GM19468 (cell line): ENCODE measurements around the gene AGFG2.

Source experiments
- ATAC-seq: cut with Tn5 transposase; IDR thresholded peaks from one replicate; pipeline ENCODE4 v1.9.1; 2021; ENCODE audit warnings: mild to moderate bottlenecking, moderate library complexity, moderate number of reproducible peaks; ENCODE audit not compliant: unreplicated experiment; ENCODE audit errors: extremely low read depth

Gene AGFG2

GRCh38 chr7:100568896-100569844 lies 30.2 kb downstream of the AGFG2 start:
- no peak for ATAC-seq

DNA sequence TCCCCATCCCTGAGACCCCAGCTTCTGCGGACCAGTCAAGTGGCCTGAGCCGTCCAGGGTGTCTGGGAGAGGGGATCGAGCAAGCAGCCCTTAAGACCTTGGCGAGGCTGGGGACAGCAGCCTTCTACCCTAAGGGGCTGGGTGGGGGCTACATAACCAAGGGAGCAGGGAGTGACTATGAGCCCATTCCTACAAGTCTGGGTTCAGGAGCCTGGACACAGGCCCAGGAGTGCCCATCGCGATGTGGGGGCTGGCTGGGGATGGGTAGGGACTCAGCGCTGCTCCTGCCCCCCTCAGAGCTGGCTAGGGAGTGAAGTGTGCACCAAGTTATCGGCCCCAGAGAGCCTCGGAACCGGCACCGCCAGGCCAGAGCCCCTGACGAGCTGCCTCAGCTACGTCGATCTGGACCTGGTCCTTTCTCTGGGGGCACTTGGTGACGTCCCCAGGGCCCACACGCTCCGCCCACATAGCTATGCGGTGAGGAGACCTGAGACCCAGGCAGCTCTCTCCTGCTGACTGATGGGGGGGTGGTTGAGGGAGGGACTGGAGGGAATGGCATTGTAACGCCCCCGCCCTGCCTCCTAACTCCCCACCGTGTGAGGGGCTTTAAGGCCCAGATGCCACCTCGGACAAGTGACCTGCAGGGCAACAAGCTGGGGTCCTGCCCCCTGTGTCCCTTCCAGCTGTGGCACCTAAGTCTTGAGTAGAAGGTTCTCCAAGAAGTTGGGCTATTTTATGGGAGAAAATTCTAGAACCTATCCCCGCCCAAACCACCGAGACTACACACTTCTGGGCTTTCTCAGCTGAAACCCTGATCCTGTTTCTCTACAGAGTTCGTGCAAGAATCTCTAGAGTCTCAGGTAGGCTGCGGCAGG lies 32.2 kb downstream of the AGFG2 start:
- ATAC-seq: no peak

DNA sequence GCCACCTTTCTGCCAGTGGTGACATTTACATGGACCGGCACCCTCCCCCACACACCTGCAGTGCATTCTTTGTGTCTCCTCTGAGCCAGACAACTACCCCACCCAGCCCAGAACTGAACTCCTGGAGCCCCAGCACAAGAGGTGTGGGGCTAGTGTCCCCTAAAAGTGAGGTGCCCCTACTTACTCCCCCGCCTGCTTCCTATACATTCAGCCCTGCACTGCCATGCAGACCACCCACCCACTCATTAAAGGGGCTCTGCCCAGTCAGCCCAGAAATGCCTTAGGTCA lies 32.8 kb downstream of the AGFG2 start:
- no peak for ATAC-seq

DNA sequence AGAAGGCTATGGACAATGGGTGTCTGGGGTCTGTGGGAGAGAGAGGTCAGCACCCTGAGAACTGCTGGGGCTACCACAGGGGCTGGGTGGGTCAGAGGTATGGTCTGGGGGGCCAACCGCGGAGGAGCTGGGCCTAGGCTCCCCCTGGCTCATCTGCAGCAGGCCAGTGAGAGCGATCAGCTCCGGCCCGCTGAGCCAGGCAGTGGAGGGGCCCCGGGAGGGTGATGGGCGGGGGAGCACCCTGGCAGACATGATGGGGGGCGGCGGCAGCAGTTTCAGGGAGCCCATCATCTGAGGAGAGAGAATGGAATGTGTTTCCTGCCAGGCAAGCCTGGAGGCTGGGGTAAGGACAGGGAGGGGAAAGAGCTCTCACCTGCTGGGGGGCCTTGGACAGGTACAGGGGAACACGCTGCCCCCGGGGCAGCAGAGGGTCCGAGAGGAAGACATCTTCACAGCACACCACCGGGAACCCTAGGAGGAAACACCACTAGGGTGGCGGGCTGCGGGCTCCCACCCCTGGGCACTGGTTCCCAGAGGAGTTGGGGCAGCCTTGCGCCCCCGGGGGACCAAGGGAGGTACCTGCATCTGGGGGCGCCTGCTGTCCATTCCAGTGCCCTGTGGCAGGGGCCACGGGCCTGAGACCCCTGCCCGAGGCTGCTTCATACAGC lies 33.4 kb downstream of the AGFG2 start:
- ATAC-seq: no peak

DNA sequence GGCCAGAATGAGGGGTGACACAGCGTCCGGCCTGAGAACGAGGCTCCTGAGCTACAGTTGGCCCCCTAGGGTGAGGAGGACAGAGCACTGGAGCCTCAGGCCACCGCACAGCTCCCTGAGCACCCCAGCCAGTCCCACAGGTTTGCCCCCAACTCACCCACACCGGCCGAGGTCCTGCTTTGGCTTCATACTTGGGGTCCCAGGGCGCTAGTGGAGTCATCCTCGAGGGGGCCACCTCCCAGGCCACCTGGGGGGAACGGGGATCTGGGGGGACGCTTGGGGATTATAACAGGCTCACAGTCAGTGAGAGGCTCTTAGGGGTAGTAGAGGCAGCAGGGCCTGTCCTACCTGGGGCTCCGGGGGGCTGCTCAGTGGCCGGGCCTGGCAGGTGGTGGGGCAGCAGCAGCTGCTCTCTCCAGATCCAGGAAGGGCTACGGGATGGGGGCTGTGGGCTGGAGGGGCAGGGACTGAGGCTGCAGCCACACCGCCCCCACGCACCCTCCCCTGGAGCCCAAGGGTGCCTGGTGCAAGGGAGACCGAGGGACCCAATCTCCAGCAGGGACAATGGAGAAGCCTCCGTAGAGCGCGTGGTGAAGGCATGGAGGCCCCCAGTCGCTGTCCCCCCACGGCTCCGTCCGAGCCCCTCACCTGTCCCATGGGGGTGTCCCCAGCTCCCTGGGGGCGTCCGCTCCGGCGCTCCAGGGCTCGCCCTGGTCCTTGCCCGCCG lies 34.1 kb downstream of the AGFG2 start:
- no peak for ATAC-seq

GRCh38 chr7:100573691-100574361 lies 34.8 kb downstream of the AGFG2 start, which contains the start of gene SAP25:
SAP25 (minus strand) TSS chr7:100573900; CDS start chr7:100573742, 158 bp downstream.
- no peak for ATAC-seq

DNA sequence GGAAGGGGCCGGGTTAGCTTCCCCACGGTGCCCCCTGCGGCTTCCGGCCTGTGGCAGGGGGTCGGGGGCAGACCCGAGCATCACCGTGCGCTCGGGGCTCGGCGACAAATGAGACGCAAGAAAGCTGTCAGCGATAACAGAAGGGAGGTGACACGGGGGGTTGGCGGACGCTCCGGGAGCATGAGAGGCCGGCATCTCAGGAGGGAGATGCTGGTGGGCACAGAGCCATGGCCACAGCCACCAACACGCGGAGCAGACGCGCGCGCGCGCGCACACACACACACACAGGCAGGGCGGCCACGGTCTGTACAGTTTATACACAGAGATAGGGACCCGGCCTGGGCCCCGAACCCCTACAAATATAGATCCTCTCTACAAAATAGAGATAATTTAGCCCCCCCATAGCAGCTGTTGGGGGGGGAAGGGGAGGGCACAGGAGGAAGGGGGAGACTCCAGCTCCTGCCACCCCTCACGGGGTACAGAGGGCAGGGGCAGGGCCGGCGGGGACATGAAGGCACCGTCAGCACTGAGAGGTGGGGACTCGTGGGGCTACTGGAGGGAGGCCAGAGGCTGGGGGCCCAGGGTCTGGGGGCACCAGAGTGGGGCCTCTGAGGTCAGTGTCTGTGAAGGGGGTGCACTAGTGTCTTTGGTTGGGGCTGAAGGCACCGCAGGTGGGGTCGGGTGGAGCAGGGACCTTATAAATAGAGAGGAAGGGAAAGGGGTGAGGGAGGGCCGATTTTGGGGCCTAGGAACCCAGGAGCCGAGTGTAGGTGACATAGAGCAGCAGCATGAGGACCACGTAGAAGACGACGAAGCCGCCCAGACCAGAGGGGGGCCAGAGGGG lies 35.6 kb downstream of the AGFG2 start:
- no peak for ATAC-seq

DNA sequence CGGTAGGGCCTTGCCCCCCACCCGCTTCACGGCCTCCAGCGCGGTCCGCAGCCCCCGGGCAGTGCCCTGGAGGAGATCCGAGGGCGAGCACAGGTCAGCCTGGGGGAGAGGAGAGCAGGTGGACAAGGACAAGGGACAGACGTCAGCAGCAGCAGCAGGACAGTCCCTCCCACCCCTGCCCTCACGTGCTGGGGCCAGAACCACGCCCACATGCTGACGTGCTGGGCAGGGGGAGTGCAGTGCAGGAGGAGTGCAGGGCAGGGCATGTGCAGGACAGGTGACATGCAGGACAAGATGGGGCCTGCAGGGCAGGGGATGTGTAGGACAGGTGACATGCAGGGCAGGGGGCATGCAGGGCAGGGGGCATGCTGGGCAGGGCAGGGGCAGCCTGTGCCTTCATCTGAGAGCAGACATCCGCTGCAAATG lies 36.2 kb downstream of the AGFG2 start:
- no peak for ATAC-seq

DNA sequence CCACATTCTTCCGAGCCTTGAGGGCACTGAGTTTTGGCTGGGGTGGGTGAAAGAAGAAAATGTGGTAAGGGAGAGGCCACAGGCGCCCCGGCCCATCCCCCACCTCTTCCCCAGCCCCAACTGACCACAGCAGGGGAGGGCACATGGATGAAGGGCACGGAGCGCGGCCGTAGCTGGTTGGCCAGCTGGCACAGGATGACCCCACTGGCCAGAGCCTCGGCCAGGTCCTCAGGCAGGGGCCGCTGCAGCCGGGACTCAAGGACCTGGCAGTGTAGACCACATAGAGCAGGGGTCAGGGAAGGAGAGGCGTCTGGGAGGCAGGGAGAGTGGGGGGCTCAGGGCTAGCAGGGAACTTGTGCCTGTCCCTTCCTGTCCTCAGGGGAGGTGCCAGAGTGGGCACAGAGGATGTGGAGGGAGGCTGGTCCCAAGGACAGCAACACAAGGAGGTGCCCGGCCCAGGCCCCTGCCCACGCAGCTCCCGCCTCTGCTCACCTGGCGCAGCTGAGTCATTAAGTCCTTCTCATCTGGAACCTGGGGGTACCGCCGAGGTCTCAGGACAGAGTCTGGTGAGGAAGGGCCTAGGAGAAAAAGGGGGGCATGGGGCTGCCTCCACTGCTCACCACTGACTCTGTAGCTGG lies 36.9 kb downstream of the AGFG2 start:
- ATAC-seq: no peak

- no peak for ATAC-seq
Measured at GRCh38 chr7:100576384-100576993, 37.5 kb downstream of the AGFG2 start.

DNA sequence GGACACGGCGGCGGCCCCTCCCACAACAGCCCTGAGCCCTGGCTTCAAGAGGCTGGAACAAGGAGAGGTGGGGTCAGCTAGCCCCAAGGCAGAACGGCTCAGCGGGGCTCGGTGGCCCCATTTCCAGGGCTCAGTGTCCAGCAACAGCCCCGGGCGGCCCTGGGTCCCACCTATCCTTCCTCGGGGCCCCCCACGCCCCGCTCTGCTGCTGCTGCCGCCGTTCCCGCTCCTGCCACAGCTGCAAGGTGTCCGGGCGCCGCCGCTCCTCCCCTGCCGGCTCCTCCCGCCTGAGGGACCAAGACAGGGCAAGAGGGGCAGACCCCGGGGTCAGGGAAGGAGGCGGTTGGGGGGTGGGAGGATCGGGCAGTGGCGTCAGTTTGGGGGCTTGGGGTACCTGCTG lies 38.1 kb downstream of the AGFG2 start:
- no peak for ATAC-seq

GRCh38 chr7:100577507-100577906 lies 38.5 kb downstream of the AGFG2 start:
- ATAC-seq: no peak

- ATAC-seq: no peak
Measured at GRCh38 chr7:100578246-100579183, 39.5 kb downstream of the AGFG2 start.

GRCh38 chr7:100580466-100581283 lies 41.7 kb downstream of the AGFG2 start:
- no peak for ATAC-seq

DNA sequence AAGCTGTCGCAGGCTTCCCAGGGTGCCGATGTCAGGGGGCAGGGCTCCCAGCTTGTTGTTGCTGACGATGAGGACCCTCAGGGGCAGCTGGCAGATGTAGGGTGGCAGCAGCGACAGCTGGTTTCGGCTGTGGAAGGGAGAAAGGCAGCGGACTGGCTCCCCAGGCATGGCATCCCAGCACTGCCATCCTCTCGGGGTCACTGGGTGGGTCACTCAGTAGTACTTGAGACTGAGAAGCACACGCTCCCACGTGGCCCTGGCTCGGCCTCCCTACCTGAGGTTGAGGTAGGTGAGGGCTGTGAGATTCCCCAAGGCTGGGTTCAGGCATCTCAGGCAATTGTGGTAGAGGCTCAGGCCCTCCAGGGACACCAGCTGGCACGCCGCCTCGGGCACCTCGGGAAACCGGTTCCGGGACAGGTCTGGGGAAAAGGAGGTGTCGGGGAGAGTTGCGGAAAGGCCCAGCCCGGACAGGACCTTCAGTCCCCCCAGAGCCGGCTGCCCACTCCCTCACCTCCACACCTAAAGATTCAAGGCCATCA lies 43.1 kb downstream of the AGFG2 start:
- no peak for ATAC-seq

GRCh38 chr7:100582650-100583049 lies 43.6 kb downstream of the AGFG2 start:
- no peak for ATAC-seq
